ENCODE measurements around the gene UPP2. TPM values are rescaled to one million over a fixed set of nuclear protein-coding genes. Genes with fewer than 3 reads are reported as not detected.

UPP2 gene
- total and polyA plus RNA-seq, 2 of the 13 experiments (the other 11 are each of a cell fraction or from before 2014, with no cell fraction given), result 0.07 to 0.28 TPM

- no peak for TF ChIP-seq RBM39 (IDR thresholded peaks at IDR 0.05; ENCODE audit: low read depth, low read length, poor library complexity, severe bottlenecking)
- TF ChIP-seq MED13 (CRISPR knock-in tag; IDR thresholded peaks at IDR 0.05), result no peak
- TF ChIP-seq NR2F6 (IDR thresholded peaks at IDR 0.05), result 0 out of 2 replicates have a peak, but pooled peaks have one; percentile 30
- TF ChIP-seq NR2F6 (CRISPR knock-in tag; IDR thresholded peaks at IDR 0.05), result 0 out of 2 replicates have a peak, but pooled peaks have one; percentile 34
- no peak for TF ChIP-seq KLF9 (CRISPR knock-in tag; IDR thresholded peaks at IDR 0.05; ENCODE audit: low read depth)
- TF ChIP-seq GATAD2A (CRISPR knock-in tag; IDR thresholded peaks at IDR 0.05), result peak; percentile 93
- TF ChIP-seq THAP8 (CRISPR knock-in tag; IDR thresholded peaks at IDR 0.05; ENCODE audit: borderline replicate concordance), result no peak
- peak; percentile 64 for TF ChIP-seq RBFOX2 (IDR thresholded peaks at IDR 0.05; ENCODE audit: low read depth, low read length)
- no peak; the same call in 1 of the 2 replicates for TF ChIP-seq PAWR (CRISPR knock-in tag; IDR thresholded peaks at IDR 0.05; ENCODE audit: borderline replicate concordance)
- TF ChIP-seq ZFP62 (CRISPR knock-in tag; IDR thresholded peaks at IDR 0.05), result no peak
- TF ChIP-seq ARNT (IDR thresholded peaks at IDR 0.05), result no peak
- no peak for TF ChIP-seq RBM22 (optimal IDR thresholded peaks at IDR 0.05; ENCODE audit: low read length)
- TF ChIP-seq TCF7 (IDR thresholded peaks at IDR 0.05; ENCODE audit: low read depth), result 0 out of 2 replicates have a peak, but pooled peaks have one; percentile 17
- no peak for TF ChIP-seq ZNF121 (CRISPR knock-in tag; IDR thresholded peaks at IDR 0.05)
- TF ChIP-seq RFX1 (IDR thresholded peaks at IDR 0.05), result no peak
- no peak for TF ChIP-seq TERF1 (CRISPR knock-in tag; IDR thresholded peaks at IDR 0.05)
- no peak for TF ChIP-seq POGK (CRISPR knock-in tag; conservative IDR thresholded peaks at IDR 0.05)
- no peak for TF ChIP-seq DBP (CRISPR knock-in tag; IDR thresholded peaks at IDR 0.05; ENCODE audit: not compliant biosample characterization)
- peak; percentile 76; the same call in 1 of the 2 replicates for TF ChIP-seq NCOA2 (CRISPR knock-in tag; IDR thresholded peaks at IDR 0.05)
- no peak for TF ChIP-seq BORCS8-MEF2B (CRISPR knock-in tag; IDR thresholded peaks at IDR 0.05)
- TF ChIP-seq ZNF543 (CRISPR knock-in tag; IDR thresholded peaks at IDR 0.05), result no peak
- TF ChIP-seq ONECUT2 (CRISPR knock-in tag; IDR thresholded peaks at IDR 0.05), result 0 out of 2 replicates have a peak, but pooled peaks have one; percentile 11
- no peak for TF ChIP-seq ZNF3 (CRISPR knock-in tag; IDR thresholded peaks at IDR 0.05)
- no peak; the same call in 1 of the 2 replicates for TF ChIP-seq GATA4 (IDR thresholded peaks at IDR 0.05; ENCODE audit: borderline replicate concordance, low read depth)
- peak; percentile 87 for TF ChIP-seq IKZF5 (CRISPR knock-in tag; IDR thresholded peaks at IDR 0.05)
- TF ChIP-seq NFRKB (IDR thresholded peaks at IDR 0.05), result no peak
- TF ChIP-seq REL (CRISPR knock-in tag; conservative IDR thresholded peaks at IDR 0.05), result no peak
- no peak for TF ChIP-seq NKX3-1 (CRISPR knock-in tag; IDR thresholded peaks at IDR 0.05)
These were observed 26.7 kb downstream of the UPP2 start (continued) for GRCh38 chr2:158128168-158128973.
